Activated T-cell treated with anti-CD3 and anti-CD28 coated beads, Interleukin-2, amount 50 U/mL, for 4 hours (primary cell): ENCODE data around the gene ZBTB16. TPM values are rescaled to one million over a fixed set of nuclear protein-coding genes. Genes with fewer than 3 reads are reported as not detected.

ENCODE experiments used
- ATAC-seq, 2 donors: fragments of 200-7000 bp; cut with Tn5 transposase; one replicate each; pipeline ENCODE4 v1.10.0; 2021
- DNase-seq: peaks from one replicate; pipeline ENCODE4 v3.0.0-alpha.2; 2020
- H3K27me3 Mint-ChIP-seq: one replicate; pipeline ENCODE4 v1.8.0; 2021; ENCODE audit warnings: low read depth, mixed read lengths
- H3K36me3 Mint-ChIP-seq: one replicate; pipeline ENCODE4 v1.8.0; 2022; ENCODE audit warnings: mixed read lengths; ENCODE audit not compliant: insufficient read depth
- H3K4me1 Mint-ChIP-seq: one replicate; pipeline ENCODE4 v1.8.0; 2021; ENCODE audit warnings: low read depth, mixed read lengths
- H3K4me3 Mint-ChIP-seq: one replicate; pipeline ENCODE4 v1.8.0; 2021; ENCODE audit warnings: mild to moderate bottlenecking, moderate library complexity, mixed read lengths
- H3K9me3 Mint-ChIP-seq: one replicate; pipeline ENCODE4 v1.8.0; 2021; ENCODE audit warnings: mixed read lengths
- total RNA-seq, 3 donors: library from RNA; stranded (reverse); gene quantifications; one replicate each; pipeline ENCODE4 v1.2.1, GENCODE V29; 2021

The ZBTB16 gene
- total RNA-seq, 3 donors from 2014 or later = 3.4 to 4.4 (median 4.1) TPM

DNA sequence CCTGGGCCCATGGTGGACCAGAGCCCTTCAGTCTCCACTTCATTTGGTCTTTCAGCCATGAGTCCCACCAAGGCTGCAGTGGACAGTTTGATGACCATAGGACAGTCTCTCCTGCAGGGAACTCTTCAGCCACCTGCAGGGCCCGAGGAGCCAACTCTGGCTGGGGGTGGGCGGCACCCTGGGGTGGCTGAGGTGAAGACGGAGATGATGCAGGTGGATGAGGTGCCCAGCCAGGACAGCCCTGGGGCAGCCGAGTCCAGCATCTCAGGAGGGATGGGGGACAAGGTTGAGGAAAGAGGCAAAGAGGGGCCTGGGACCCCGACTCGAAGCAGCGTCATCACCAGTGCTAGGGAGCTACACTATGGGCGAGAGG, 4.3 kb downstream of the ZBTB16 start:
- Mint-ChIP-seq H3K36me3 (no peaks in the 10 kb centered on the region), H3K4me3 (no peak overlapping the region)

DNA sequence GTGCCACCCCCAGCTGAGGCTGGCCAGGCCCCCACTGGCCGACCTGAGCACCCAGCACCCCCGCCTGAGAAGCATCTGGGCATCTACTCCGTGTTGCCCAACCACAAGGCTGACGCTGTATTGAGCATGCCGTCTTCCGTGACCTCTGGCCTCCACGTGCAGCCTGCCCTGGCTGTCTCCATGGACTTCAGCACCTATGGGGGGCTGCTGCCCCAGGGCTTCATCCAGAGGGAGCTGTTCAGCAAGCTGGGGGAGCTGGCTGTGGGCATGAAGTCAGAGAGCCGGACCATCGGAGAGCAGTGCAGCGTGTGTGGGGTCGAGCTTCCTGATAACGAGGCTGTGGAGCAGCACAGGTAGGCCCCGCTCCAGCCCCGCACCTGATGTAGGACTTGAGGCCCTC, 4.7 kb downstream of the ZBTB16 start:
- H3K4me3 Mint-ChIP-seq = no peak overlapping the region
- H3K27me3 Mint-ChIP-seq = peaks cover 4% of the 10 kb centered on the region
- H3K9me3 Mint-ChIP-seq = no peaks in the 10 kb centered on the region
- DNase-seq (no peak), ATAC-seq (no peak)
- no peaks in the 10 kb centered on the region for H3K36me3 Mint-ChIP-seq
- H3K4me1 Mint-ChIP-seq = peaks cover 14% of the 10 kb centered on the region

More for the DNA sequence above, 4.3 kb downstream of the ZBTB16 start:
- Mint-ChIP-seq H3K4me1 (peaks cover 14% of the 10 kb centered on the region), H3K27me3 (peaks cover 4% of the 10 kb centered on the region), H3K9me3 (no peaks in the 10 kb centered on the region)
- ATAC-seq (no peak), DNase-seq (no peak)

DNA sequence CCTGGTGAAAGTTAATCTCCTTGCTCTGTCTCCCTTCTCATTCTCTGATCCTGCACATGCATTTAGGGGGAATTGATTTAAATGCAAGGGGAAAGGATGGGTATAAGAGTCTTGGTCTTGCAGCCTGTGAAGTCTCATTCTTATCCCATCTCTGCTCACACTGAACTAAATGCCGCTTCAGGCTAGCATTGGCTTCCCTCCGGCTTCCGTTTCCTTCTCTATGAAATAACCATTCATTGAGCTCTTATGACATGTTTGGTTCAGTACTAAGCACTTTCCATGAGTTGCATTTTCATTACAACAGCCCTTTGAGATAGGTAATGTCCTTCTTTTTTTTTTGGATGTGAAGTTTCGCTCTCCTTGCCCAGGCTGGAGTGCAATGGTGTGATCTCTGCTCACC, 5.6 kb downstream of the ZBTB16 start:
- Mint-ChIP-seq H3K4me1 (peaks cover 14% of the 10 kb centered on the region), H3K36me3 (no peaks in the 10 kb centered on the region), H3K4me3 (peak overlapping the region; percentile 3)

DNA sequence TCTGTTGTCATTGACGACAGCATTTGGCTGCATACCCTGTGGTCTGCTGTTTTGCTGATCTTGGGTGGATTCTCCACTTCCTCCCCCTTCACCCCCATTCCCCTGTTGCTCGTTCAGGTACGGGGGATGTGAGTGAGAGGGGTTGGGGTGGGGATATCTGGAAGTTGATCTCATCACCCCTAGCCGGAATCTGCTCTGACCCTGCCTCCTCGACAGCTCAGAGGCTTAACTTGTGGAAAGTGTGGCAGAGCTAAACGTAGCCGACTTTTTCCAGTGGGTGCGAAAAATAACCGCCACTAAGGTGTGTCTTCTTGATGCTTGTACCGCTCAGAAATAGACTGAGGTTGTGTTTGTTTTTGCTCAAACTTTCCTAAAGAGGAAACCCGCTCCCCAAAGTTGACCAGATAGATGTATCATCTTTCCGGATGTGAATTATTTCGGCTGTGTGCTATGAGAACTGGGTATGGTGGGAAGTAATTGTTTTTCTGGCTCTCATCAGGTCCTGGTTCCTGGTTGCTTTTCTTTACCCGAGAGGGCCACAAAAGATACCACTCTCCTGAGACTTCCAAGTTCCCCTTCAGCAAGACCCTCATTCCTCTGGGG, 6.6 kb downstream of the ZBTB16 start:
- peak; percentile 49 to 51 for ATAC-seq
- no peaks in the 10 kb centered on the region for H3K36me3 Mint-ChIP-seq
- H3K4me3 Mint-ChIP-seq = peak overlapping the region; percentile 24
- peak; percentile 23 for DNase-seq
- no peaks in the 10 kb centered on the region for H3K9me3 Mint-ChIP-seq
- H3K27me3 Mint-ChIP-seq = peaks cover 2% of the 10 kb centered on the region
- H3K4me1 Mint-ChIP-seq = peaks cover 15% of the 10 kb centered on the region

More for the DNA sequence above, 5.6 kb downstream of the ZBTB16 start:
- DNase-seq (no peak), ATAC-seq (no peak)
- peaks cover 4% of the 10 kb centered on the region for H3K27me3 Mint-ChIP-seq
- no peaks in the 10 kb centered on the region for H3K9me3 Mint-ChIP-seq

DNA sequence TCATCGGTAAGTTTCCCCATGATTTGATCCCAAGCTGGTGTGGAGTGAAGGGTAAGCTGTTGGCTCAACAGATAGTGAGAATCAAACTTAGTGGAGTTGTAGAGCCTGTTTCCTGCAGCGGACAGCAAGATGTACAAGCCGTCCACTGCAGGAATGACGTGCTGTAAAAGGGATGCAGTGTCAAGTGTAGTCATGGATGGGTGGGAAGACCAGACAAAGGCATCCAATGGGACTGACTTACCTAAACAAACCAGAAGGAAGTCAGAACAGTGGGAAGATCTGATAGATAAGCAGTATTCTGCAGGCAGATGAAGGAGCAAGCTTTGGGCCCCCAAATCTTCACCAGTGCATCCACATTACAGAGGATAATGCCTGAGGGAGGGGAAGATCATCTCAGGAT, 8.8 kb downstream of the ZBTB16 start:
- Mint-ChIP-seq H3K9me3 (no peaks in the 10 kb centered on the region), H3K27me3 (no peaks in the 10 kb centered on the region), H3K36me3 (no peaks in the 10 kb centered on the region), H3K4me3 (no peak overlapping the region), H3K4me1 (peaks cover 24% of the 10 kb centered on the region)
- ATAC-seq (no peak), DNase-seq (no peak)

DNA sequence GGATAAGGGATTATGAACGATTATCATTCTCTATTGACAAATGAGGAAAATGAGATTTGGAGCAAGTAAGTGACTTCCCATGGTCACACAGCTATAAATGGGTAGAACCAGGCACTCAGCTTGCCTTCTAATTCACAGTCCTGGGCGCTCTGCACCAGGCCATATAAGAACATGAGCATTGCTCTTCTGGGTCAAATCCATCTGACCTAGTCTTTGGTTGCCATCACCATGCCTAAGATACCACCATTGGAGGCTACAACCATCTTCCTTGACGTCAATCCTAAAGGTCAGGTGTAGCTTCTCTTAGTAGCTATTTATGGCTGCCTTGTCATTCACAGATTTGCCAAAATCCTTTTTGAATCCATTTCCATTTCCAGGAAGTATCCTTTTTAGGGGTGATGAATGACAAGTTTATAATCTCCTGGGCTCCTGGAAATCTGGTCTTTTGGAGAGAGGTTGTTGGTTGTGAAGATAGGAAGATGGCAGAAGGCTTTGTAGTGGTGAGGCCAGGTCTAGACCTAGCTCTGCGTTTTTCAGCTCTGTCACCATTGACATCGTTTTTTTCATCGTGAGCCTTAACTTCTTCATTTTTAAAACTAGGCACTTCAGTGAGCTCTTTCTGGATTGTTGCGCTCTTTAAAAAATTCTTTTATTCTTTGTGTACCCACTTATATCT, 11.1 kb downstream of the ZBTB16 start:
- Mint-ChIP-seq H3K4me3 (no peak overlapping the region), H3K36me3 (no peaks in the 10 kb centered on the region), H3K27me3 (peaks cover 5% of the 10 kb centered on the region), H3K4me1 (peaks cover 38% of the 10 kb centered on the region), H3K9me3 (no peaks in the 10 kb centered on the region)
- ATAC-seq (no peak), DNase-seq (no peak)

DNA sequence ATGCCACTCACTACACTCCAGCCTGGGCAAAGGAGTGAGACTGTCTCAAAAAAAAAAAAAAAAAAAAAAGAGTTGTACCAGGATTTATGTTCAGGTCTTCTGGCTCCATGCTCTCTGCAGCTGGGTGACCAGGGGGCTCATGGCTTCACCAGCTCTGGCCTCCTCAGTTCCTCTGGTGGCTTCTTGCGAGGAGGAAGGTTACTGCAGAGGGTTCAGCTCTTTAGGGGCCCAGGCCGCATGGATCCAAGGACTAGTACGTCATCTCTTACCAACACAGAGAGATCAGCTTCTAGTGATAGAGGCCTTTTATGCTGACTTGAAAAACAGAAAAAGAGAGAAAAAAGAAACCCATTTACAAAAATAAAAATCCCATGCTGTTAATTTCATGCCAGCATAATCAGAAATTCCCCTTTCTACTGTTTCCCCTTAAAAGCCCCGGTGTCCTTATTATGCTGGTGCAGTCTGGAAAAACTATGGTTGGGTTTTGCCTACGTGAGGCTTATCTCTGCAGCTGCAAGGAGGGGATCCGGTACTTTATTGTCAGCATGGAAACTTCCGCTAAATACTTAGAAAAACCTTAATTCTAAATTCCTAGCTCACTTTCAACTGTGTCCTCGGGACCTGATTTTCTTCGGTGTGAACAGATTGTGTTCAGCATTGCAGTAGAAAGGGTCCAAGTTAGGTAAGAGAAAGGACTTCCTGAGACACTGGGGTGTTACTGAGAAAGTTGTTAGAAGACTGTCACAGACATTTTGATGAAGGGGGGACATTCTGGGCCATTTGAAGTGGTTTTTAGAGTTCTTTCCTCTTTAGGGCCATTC, 13.7 kb downstream of the ZBTB16 start:
- peak overlapping the region; percentile 33 for H3K4me3 Mint-ChIP-seq

DNA sequence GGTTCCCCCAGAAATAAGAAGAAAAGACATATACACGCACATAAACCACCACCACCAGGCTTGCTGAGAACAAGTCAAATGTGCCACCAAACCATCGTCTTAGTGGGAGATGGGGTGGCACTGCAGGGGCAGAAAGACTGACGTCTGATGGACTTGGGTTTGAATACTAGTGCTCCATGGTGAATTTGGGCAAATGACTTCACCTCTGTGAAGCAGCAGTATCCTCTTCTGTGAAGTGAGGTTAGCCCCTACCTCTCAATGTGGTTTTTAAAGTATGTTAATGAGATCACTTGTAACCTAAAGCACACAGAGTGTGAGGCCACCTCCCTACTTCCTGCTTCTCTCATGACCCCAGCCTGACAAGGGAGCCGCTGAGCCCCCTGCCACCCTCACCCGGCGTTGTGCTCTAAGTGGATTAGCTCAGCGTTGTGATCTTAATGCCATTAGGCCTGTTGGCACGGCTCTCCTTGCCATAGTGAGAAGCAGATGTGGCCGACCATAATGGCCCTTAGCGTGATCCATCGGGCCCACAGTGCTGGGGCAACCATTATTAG, 14.4 kb downstream of the ZBTB16 start:
- no peaks in the 10 kb centered on the region for H3K9me3 Mint-ChIP-seq
- no peak for DNase-seq
- H3K27me3 Mint-ChIP-seq = peaks cover 7% of the 10 kb centered on the region
- H3K4me3 Mint-ChIP-seq = peak overlapping the region; percentile 33
- no peaks in the 10 kb centered on the region for H3K36me3 Mint-ChIP-seq
- peaks cover 59% of the 10 kb centered on the region for H3K4me1 Mint-ChIP-seq
- peak; percentile 47 to 58 for ATAC-seq

More for the DNA sequence above, 13.7 kb downstream of the ZBTB16 start:
- H3K9me3 Mint-ChIP-seq = no peaks in the 10 kb centered on the region
- H3K36me3 Mint-ChIP-seq = no peaks in the 10 kb centered on the region
- DNase-seq (no peak), ATAC-seq (peak; percentile 8 to 24)
- H3K4me1 Mint-ChIP-seq = peaks cover 56% of the 10 kb centered on the region
- H3K27me3 Mint-ChIP-seq = peaks cover 7% of the 10 kb centered on the region

DNA sequence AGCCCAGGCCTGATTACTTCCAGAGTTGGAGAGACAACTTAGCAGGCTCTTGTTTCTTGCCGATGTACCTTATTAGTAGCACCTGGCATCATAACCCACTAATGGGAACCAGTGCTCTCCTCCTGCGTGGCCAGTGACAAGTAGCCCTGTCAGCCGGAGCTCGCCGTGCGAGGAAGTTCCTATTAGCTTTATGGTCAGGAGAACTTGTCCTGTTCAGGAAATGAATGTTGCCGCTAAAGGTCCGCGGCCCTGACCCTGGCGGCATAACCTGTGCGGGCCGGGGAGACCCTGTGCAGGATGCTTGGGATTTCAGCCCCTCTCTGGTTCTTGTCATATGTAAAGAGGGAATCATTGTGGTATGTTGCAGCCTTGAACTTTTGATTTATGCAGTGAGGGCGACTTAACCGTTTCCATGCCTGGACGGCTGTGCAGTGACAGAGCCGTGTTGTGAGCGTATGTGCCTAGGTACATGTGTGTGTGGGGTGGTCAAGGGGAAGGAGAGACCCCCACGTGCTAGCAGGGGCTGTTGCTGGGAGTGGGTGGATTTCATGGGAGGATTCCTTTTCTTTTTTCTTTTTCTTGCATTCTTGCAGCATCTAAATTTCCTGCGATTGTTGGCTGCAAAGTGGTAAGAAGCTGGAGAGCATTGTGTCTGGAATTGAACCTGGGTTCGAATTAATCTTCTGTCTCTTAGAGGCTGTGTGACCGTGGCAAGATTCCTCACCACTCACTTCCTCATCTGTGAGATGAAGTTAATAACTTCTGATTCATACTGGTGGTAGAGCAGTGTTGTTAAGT, 15.2 kb downstream of the ZBTB16 start:
- peaks cover 68% of the 10 kb centered on the region for H3K4me1 Mint-ChIP-seq
- no peak for DNase-seq
- no peaks in the 10 kb centered on the region for H3K9me3 Mint-ChIP-seq
- H3K4me3 Mint-ChIP-seq = no peak overlapping the region
- no peaks in the 10 kb centered on the region for H3K36me3 Mint-ChIP-seq
- no peak for ATAC-seq
- peaks cover 7% of the 10 kb centered on the region for H3K27me3 Mint-ChIP-seq

DNA sequence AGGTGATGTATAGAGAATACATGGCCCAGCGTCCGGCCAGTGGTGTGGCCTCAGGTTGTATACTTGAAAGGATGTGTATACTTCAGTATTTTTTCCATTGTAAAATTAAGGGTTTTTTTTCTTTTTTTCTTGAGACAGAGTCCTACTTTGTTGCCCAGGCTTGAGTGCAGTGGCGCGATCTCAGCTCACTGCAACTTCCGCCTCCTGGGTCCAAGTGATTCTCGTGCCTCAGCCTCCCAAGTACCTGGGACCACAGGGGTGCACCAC, 15.8 kb downstream of the ZBTB16 start:
- H3K4me1 Mint-ChIP-seq = peaks cover 73% of the 10 kb centered on the region

DNA sequence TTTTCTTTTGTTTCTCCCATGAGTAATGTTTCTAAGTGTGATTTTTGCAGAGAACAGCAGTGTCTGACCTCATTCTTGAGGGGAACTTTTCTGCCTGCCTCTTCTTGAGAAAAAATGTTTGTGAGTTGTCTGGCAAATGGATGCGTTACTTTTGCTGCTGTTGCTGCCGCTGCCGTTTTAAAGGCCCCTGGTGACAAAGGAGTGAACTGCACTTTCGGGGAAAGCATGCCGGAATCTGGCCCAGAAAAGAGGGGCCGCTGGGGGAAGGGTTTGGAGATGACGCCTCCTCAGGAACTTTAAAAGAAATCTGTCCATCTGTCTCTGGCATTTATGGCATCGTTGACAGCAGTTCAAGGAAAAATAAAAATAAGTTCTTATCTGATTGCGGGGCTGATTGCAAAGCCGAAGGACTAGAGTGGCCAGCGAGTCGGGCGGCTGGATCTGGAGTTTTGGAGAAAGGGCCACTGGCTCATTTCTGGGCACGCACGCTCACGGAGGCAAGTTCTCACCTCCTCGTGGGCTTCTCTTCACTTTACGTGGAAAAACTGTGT, 16.5 kb downstream of the ZBTB16 start:
- DNase-seq (peak; percentile 28), ATAC-seq (peak; percentile 13 to 32)
- Mint-ChIP-seq H3K9me3 (no peaks in the 10 kb centered on the region), H3K4me1 (peaks cover 78% of the 10 kb centered on the region), H3K4me3 (peak overlapping the region; percentile 26), H3K27me3 (peaks cover 7% of the 10 kb centered on the region), H3K36me3 (no peaks in the 10 kb centered on the region)

More for the DNA sequence above, 15.8 kb downstream of the ZBTB16 start:
- Mint-ChIP-seq H3K27me3 (peaks cover 7% of the 10 kb centered on the region), H3K36me3 (no peaks in the 10 kb centered on the region), H3K4me3 (no peak overlapping the region), H3K9me3 (no peaks in the 10 kb centered on the region)
- ATAC-seq (no peak), DNase-seq (no peak)

DNA sequence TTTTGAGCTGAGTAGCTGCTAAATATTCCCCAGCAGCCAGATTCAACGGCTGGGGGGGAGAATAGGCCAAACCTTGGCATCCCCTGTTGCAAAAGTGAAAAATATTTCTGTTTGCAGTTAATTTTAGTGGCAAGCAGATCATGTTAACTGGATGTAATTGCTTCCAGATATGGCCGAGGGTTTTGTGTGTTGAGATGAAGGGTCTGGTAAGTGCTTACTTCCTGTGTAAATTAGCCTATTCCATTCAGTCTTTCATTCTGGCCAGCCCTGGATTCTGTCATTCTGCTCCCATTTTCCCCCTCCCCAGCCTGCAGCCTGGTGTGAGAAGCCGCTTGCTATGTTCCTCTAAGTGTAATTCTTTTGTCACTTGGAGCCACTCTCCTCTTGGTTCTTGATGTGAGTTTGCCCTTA, 17.4 kb downstream of the ZBTB16 start:
- peaks cover 7% of the 10 kb centered on the region for H3K27me3 Mint-ChIP-seq
- H3K4me1 Mint-ChIP-seq = peaks cover 79% of the 10 kb centered on the region
- no peaks in the 10 kb centered on the region for H3K36me3 Mint-ChIP-seq
- H3K4me3 Mint-ChIP-seq = peak overlapping the region; percentile 69
- ATAC-seq (no peak), DNase-seq (no peak)
- H3K9me3 Mint-ChIP-seq = no peaks in the 10 kb centered on the region

DNA sequence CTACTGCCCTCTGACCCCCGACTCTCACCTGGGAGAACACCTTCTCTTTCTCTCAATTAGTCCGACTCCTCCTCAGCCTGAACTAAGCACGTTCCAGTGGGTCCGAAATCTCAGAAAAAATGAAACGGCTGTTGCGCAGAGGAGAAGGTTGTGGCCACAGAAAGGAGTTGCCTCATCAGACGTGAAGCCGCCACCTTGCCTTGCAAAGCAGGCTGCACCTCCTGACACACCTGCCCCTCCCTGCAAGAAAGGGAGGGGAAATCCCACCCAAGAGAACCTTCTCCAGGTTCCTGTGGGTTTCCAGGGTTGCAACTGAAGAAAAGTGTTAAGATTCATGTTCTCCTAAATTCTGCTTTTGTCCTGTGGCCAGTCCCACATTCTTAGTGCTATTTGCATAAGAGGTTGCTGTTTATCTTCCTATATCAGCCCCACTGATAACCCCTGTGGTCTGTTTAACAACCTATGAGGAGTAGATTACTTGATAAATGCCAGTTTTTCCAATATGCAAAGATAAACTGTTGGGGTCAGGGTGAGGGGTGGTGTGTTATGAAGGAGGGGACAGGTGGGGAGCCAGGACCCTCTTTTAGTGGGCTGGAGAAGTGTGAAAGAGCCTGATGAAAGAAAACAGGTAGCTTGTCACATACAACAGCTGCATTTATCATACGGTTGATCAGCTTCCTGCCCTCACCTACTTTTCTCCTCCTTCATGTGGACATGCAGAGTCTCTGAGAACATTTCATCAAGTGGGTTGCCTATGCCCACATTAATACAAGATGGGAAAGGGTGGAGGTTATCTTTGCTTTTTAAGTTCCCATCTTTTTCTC, 18.2 kb downstream of the ZBTB16 start:
- H3K36me3 Mint-ChIP-seq = no peaks in the 10 kb centered on the region
- peaks cover 77% of the 10 kb centered on the region for H3K4me1 Mint-ChIP-seq
- DNase-seq (no peak), ATAC-seq (peak; percentile 33)
- H3K27me3 Mint-ChIP-seq = peaks cover 9% of the 10 kb centered on the region
- H3K4me3 Mint-ChIP-seq = peak overlapping the region; percentile 69
- H3K9me3 Mint-ChIP-seq = no peaks in the 10 kb centered on the region
